Tibial nerve (tissue), 4 donors: ENCODE measurements around the gene PSMA6. TPM values are rescaled to one million over a fixed set of nuclear protein-coding genes. Genes with fewer than 3 reads are reported as not detected.
A peak's percentile ranks its signal among the peaks of the same experiment; 100 is the strongest.

Experiments used
- DNase-seq, 2 donors: peaks; one replicate each; pipeline ENCODE4 v3.0.0-alpha.2; 2019; ENCODE audit warnings: low spot score in 2 of 2
- H3K27ac ChIP-seq, 4 donors: fragments of 200-600 bp; sonication (generic) in 3 of 4; one replicate each; pipeline ENCODE4 v1.5.1; 2017 to 2019; ENCODE audit warnings: mild to moderate bottlenecking in 1 of 4
- H3K27me3 ChIP-seq, 2 donors: fragments of 200-600 bp; sonication (generic) in 1 of 2; one replicate each; pipeline versions ENCODE4 v1.5.1 to v1.6.0; 2017 to 2019
- H3K36me3 ChIP-seq, 3 donors: fragments of 200-600 bp; sonication (generic); one replicate each; pipeline ENCODE4 v1.5.1; 2018 to 2019
- H3K4me1 ChIP-seq, 4 donors: fragments of 200-600 bp; sonication (generic) in 3 of 4; one replicate each; pipeline ENCODE4 v1.5.1; 2017 to 2019
- H3K4me3 ChIP-seq, 4 donors: fragments of 200-600 bp; sonication (generic) in 3 of 4; one replicate each; pipeline ENCODE4 v1.5.1; 2017 to 2019; ENCODE audit warnings: mild to moderate bottlenecking in 1 of 4, moderate library complexity in 1 of 4
- H3K9me3 ChIP-seq, 4 donors: fragments of 200-600 bp; sonication (generic) in 3 of 4; one replicate each; pipeline ENCODE4 v1.5.1; 2017 to 2019
- CTCF ChIP-seq, 5 experiments: fragments of 200-600 bp in 3 of 5; fragments of 450-650 bp in 2 of 5; sonication (generic) in 3 of 5; IDR thresholded peaks; one replicate each; pipeline ENCODE4 v1.5.1; 2016 to 2019; ENCODE audit warnings: antibody characterized with exemption in 5 of 5, mild to moderate bottlenecking in 3 of 5, moderate library complexity in 2 of 5
- EP300 ChIP-seq, 2 donors: sonication (generic); formaldehyde crosslinking; IDR thresholded peaks; one replicate each; pipeline ENCODE4 v1.6.1; 2017; ENCODE audit warnings: antibody characterized with exemption in 2 of 2, mild to moderate bottlenecking in 1 of 2
- POLR2A ChIP-seq, 2 donors: fragments of 450-650 bp; IDR thresholded peaks; one replicate each; pipeline ENCODE4 v1.6.1; 2017; ENCODE audit warnings: antibody characterized with exemption in 2 of 2, mild to moderate bottlenecking in 2 of 2, moderate library complexity in 2 of 2
- WGBS, 2 donors: methylation state at CpG; one replicate each; pipeline ENCODE4 v1.1.5; 2018; 5-methylcytosine and 5-hydroxymethylcytosine counted together
- total RNA-seq, 4 donors: library from RNA; depleted of rRNA; stranded (reverse); fragments of >200 nt; gene quantifications; one replicate each; pipeline ENCODE4 v1.1.0, GENCODE V29; 2016

Gene PSMA6
- total RNA-seq, 4 donors from 2014 or later = 65.3 to 129 (median 87.7) TPM

- DNase-seq = no peak
- TF ChIP-seq CTCF (IDR thresholded peaks at IDR 0.05) (no peak), EP300 (IDR thresholded peaks at IDR 0.05) (peak in 1 of 2 donors; percentile 20)
- WGBS, 2 donors = 70 to 71% methylated on average over 25 of the region's 25 CpGs
- H3K9me3 ChIP-seq = no peaks in the 10 kb centered on the region
- H3K27ac ChIP-seq = peak overlapping the region in 3 of 4 donors; percentile 43 to 94 (median 90)
- no peaks in the 10 kb centered on the region for H3K36me3 ChIP-seq
- H3K4me1 ChIP-seq = peaks cover 0 to 54% (median 44%) of the 10 kb centered on the region in 4 donors
- no peak overlapping the region for H3K4me3 ChIP-seq
- H3K27me3 ChIP-seq = no peaks in the 10 kb centered on the region
These were observed 70.8 kb downstream of the PSMA6 start for GRCh38 chr14:35362911-35363374.

- H3K4me1 ChIP-seq = peaks cover 0 to 79% (median 61%) of the 10 kb centered on the region in 4 donors
These were observed 73.2 kb downstream of the PSMA6 start for GRCh38 chr14:35365130-35366055.

GRCh38 chr14:35366056-35366451 is 73.9 kb downstream of the PSMA6 start:
- Histone ChIP-seq H3K36me3 (no peaks in the 10 kb centered on the region), H3K9me3 (peaks cover 0 to 2% (median 0%) of the 10 kb centered on the region in 4 donors), H3K27me3 (no peaks in the 10 kb centered on the region), H3K27ac (peak overlapping the region; percentile 69 to 94 (median 84)), H3K4me3 (no peak overlapping the region), H3K4me1 (peaks cover 0 to 80% (median 61%) of the 10 kb centered on the region in 4 donors)
- no peak for DNase-seq
- WGBS, 2 donors = 70 to 73% methylated on average over 10 to 12 of the region's 12 CpGs
- TF ChIP-seq EP300 (IDR thresholded peaks at IDR 0.05) (no peak), POLR2A (IDR thresholded peaks at IDR 0.05) (no peak), CTCF (IDR thresholded peaks at IDR 0.05) (no peak)

More at GRCh38 chr14:35365130-35366055, 73.2 kb downstream of the PSMA6 start:
- H3K4me3 ChIP-seq = no peak overlapping the region
- no peaks in the 10 kb centered on the region for H3K36me3 ChIP-seq
- 27 to 30% methylated on average over 13 of the region's 13 CpGs for WGBS, 2 donors
- no peaks in the 10 kb centered on the region for H3K27me3 ChIP-seq
- peak in 1 of 2 donors; percentile 64 for DNase-seq
- TF ChIP-seq POLR2A (IDR thresholded peaks at IDR 0.05) (peak in 1 of 2 donors; percentile 39), CTCF (IDR thresholded peaks at IDR 0.05) (no peak), EP300 (IDR thresholded peaks at IDR 0.05) (peak; percentile 54 to 94)
- no peaks in the 10 kb centered on the region for H3K9me3 ChIP-seq
- H3K27ac ChIP-seq = peak overlapping the region; percentile 69 to 94 (median 84)

- H3K4me3 ChIP-seq = no peak overlapping the region
- peaks cover 0 to 80% (median 61%) of the 10 kb centered on the region in 4 donors for H3K4me1 ChIP-seq
- 75 to 80% methylated on average over 7 to 8 of the region's 8 CpGs for WGBS, 2 donors
- no peak for DNase-seq
- peaks cover 0 to 7% (median 0%) of the 10 kb centered on the region in 4 donors for H3K9me3 ChIP-seq
- no peaks in the 10 kb centered on the region for H3K36me3 ChIP-seq
- TF ChIP-seq EP300 (IDR thresholded peaks at IDR 0.05) (no peak), POLR2A (IDR thresholded peaks at IDR 0.05) (no peak), CTCF (IDR thresholded peaks at IDR 0.05) (no peak)
- no peaks in the 10 kb centered on the region for H3K27me3 ChIP-seq
- H3K27ac ChIP-seq = peak overlapping the region in 3 of 4 donors; percentile 78 to 94 (median 90)
These were observed 74.4 kb downstream of the PSMA6 start for GRCh38 chr14:35366521-35366976.

GRCh38 chr14:35367056-35367372 is 74.8 kb downstream of the PSMA6 start:
- H3K9me3 ChIP-seq = peaks cover 0 to 10% (median 0%) of the 10 kb centered on the region in 4 donors
- H3K4me1 ChIP-seq = peaks cover 0 to 80% (median 61%) of the 10 kb centered on the region in 4 donors
- H3K36me3 ChIP-seq = no peaks in the 10 kb centered on the region
- no peak for DNase-seq
- 87 to 96% methylated on average over 5 of the region's 5 CpGs for WGBS, 2 donors
- H3K27ac ChIP-seq = peak overlapping the region in 3 of 4 donors; percentile 78 to 94 (median 90)
- TF ChIP-seq POLR2A (IDR thresholded peaks at IDR 0.05) (no peak), EP300 (IDR thresholded peaks at IDR 0.05) (no peak), CTCF (IDR thresholded peaks at IDR 0.05) (no peak)
- H3K27me3 ChIP-seq = no peaks in the 10 kb centered on the region
- H3K4me3 ChIP-seq = no peak overlapping the region
